H1 (cell line): ENCODE data around the gene ALDH4A1. TPM values are rescaled to one million over a fixed set of nuclear protein-coding genes. Genes with fewer than 3 reads are reported as not detected.

Source experiments
- CTCF ChIA-PET: fragments of 300-600 bp; sonication (Branson Sonifier 250); formaldehyde crosslinking; loops from one replicate; lab custom pipeline; 2021; ENCODE audit not compliant: partially characterized antibody; lab: Charles Lee
- POLR2A ChIA-PET: fragments of 300-600 bp; sonication (Branson Sonifier 250); formaldehyde crosslinking; loops from one replicate; lab custom pipeline; 2021; ENCODE audit warnings: inconsistent platforms; ENCODE audit not compliant: partially characterized antibody; lab: Charles Lee
- DNase-seq, 2 experiments: peaks; one replicate each; pipeline versions ENCODE4 v3.0.0 to v3.0.0-alpha.2; 2010 to 2022; ENCODE audit warnings: low spot score in 2 of 2, low read depth in 1 of 2, mixed read lengths in 1 of 2
- FAIRE-seq: peaks from 2 replicates; lab custom pipeline; 2011; peaks lifted over from hg19 to GRCh38; lab: Jason Lieb, UNC
- H2AFZ ChIP-seq: 2 replicates; pipeline ENCODE4 v1.8.1; 2012; ENCODE audit warnings: low read length, inconsistent platforms
- H2AK5ac ChIP-seq: 2 replicates; pipeline ENCODE4 v1.6.1; 2013; ENCODE audit warnings: low read depth, low read length
- H2BK120ac ChIP-seq: replicated peaks from 2 replicates; pipeline ENCODE3; 2013; ENCODE audit warnings: low read depth, low read length, inconsistent platforms
- H2BK12ac ChIP-seq: 2 replicates; pipeline ENCODE4 v1.6.1; 2013; ENCODE audit warnings: low read depth, low read length
- H2BK15ac ChIP-seq: 2 replicates; pipeline ENCODE4 v1.6.1; 2013; ENCODE audit warnings: low read length
- H2BK20ac ChIP-seq: 2 replicates; pipeline ENCODE4 v1.6.1; 2013; ENCODE audit warnings: low read length
- H2BK5ac ChIP-seq: 2 replicates; pipeline ENCODE4 v1.6.1; 2013; ENCODE audit warnings: low read depth, low read length
- H3K14ac ChIP-seq: 2 replicates; pipeline ENCODE4 v1.6.1; 2013; ENCODE audit warnings: inconsistent platforms; ENCODE audit not compliant: insufficient read length
- H3K18ac ChIP-seq: 2 replicates; pipeline ENCODE4 v1.6.1; 2013; ENCODE audit warnings: low read length; ENCODE audit errors: extremely low read depth
- H3K23ac ChIP-seq: 2 replicates; pipeline ENCODE4 v1.6.1; 2013; ENCODE audit warnings: inconsistent platforms; ENCODE audit not compliant: insufficient read length
- H3K23me2 ChIP-seq: 2 replicates; pipeline ENCODE4 v1.6.1; 2013; ENCODE audit warnings: low read depth, low read length
- H3K27ac ChIP-seq: 2 replicates; pipeline ENCODE4 v1.6.1; 2011; ENCODE audit warnings: low read depth, low read length, inconsistent platforms
- H3K27me3 ChIP-seq, 4 experiments: replicated peaks in 1 of 4; 1 replicate in 1 of 4; 2 replicates in 3 of 4; pipeline versions ENCODE4 v1.6.1 to v1.8.1; 2011 to 2013; ENCODE audit warnings: low read length in 3 of 4, mild to moderate bottlenecking in 3 of 4, inconsistent platforms in 2 of 4, mixed read lengths in 2 of 4, moderate library complexity in 1 of 4; ENCODE audit not compliant: control insufficient read depth in 3 of 4, insufficient read depth in 3 of 4; ENCODE audit errors: extremely low read depth in 1 of 4
- H3K36me3 ChIP-seq, 4 experiments: 2 replicates each; pipeline versions ENCODE4 v1.6.1 to v1.8.1; 2011 to 2013; ENCODE audit warnings: mild to moderate bottlenecking in 4 of 4, low read length in 3 of 4, moderate library complexity in 2 of 4, control low read depth in 1 of 4, inconsistent platforms in 1 of 4; ENCODE audit not compliant: insufficient read depth in 4 of 4, control insufficient read depth in 2 of 4
- H3K4ac ChIP-seq: replicated peaks from 2 replicates; pipeline ENCODE3; 2013; ENCODE audit warnings: low read length, low read depth, mixed read lengths, inconsistent platforms; ENCODE audit not compliant: insufficient read length
- H3K4me1 ChIP-seq, 4 experiments: replicated peaks in 1 of 4; 1 replicate in 1 of 4; 2 replicates in 3 of 4; pipeline versions ENCODE4 v1.6.1 to v1.8.1; 2011 to 2013; ENCODE audit warnings: low read length in 3 of 4, inconsistent platforms in 2 of 4, mixed read lengths in 1 of 4; ENCODE audit not compliant: insufficient read depth in 4 of 4, control insufficient read depth in 3 of 4
- H3K4me2 ChIP-seq, 2 experiments: 2 replicates each; pipeline versions ENCODE4 v1.6.1 to v1.8.1; 2011 to 2013; ENCODE audit warnings: low read depth in 2 of 2, low read length in 2 of 2, control low read depth in 1 of 2, inconsistent platforms in 1 of 2, mild to moderate bottlenecking in 1 of 2; ENCODE audit not compliant: insufficient read depth in 1 of 2
- H3K4me3 ChIP-seq, 4 experiments: fragments of 200-600, 300-600 bp in 1 of 4; sonication (generic), shearing (Covaris generic), sonication (Bioruptor Twin) in 1 of 4; 2 replicates each; pipeline versions ENCODE4 v1.5.1 to v1.8.1; 2011 to 2016; ENCODE audit warnings: low read length in 4 of 4, low read depth in 3 of 4, control low read depth in 2 of 4, inconsistent platforms in 2 of 4, mild to moderate bottlenecking in 2 of 4, mixed read lengths in 1 of 4, moderate library complexity in 1 of 4; ENCODE audit not compliant: insufficient read depth in 2 of 4; ENCODE audit errors: extremely low read depth in 1 of 4
- H3K56ac ChIP-seq: replicated peaks from 2 replicates; pipeline ENCODE3; 2013; ENCODE audit warnings: low read depth, mild to moderate bottlenecking, mixed read lengths, low read length, inconsistent platforms; ENCODE audit not compliant: insufficient read length
- H3K79me1 ChIP-seq: 2 replicates; pipeline ENCODE4 v1.6.1; 2013; ENCODE audit warnings: low read depth, low read length, control low read depth
- H3K79me2 ChIP-seq, 2 experiments: 2 replicates each; pipeline versions ENCODE4 v1.6.1 to v1.8.1; 2012 to 2013; ENCODE audit warnings: low read length in 2 of 2, mild to moderate bottlenecking in 2 of 2, inconsistent platforms in 1 of 2; ENCODE audit not compliant: insufficient read depth in 2 of 2, control insufficient read depth in 1 of 2
- H3K9ac ChIP-seq, 4 experiments: replicated peaks in 1 of 4; 1 replicate in 1 of 4; 2 replicates in 3 of 4; pipeline versions ENCODE4 v1.6.1 to v1.8.1; 2011 to 2013; ENCODE audit warnings: low read depth in 3 of 4, low read length in 3 of 4, control low read depth in 2 of 4, mild to moderate bottlenecking in 2 of 4, moderate library complexity in 2 of 4, inconsistent platforms in 1 of 4; ENCODE audit errors: extremely low read depth in 1 of 4
- H3K9me3 ChIP-seq, 2 experiments: 2 replicates each; pipeline versions ENCODE4 v1.6.1 to v1.8.1; 2012 to 2013; ENCODE audit warnings: mild to moderate bottlenecking in 2 of 2, moderate library complexity in 2 of 2, control low read depth in 1 of 2, inconsistent platforms in 1 of 2, low read depth in 1 of 2, low read length in 1 of 2, mixed read lengths in 1 of 2; ENCODE audit not compliant: insufficient read depth in 2 of 2
- H4K20me1 ChIP-seq, 2 experiments: replicated peaks in 1 of 2; 2 replicates each; pipeline versions ENCODE3 to v1.8.1; 2011 to 2013; ENCODE audit warnings: inconsistent platforms in 2 of 2, low read length in 2 of 2, mild to moderate bottlenecking in 1 of 2; ENCODE audit not compliant: insufficient read depth in 2 of 2, control insufficient read depth in 1 of 2
- H4K5ac ChIP-seq: 2 replicates; pipeline ENCODE4 v1.6.1; 2013; ENCODE audit warnings: low read length, low read depth, mixed read lengths, inconsistent platforms; ENCODE audit not compliant: insufficient read length
- H4K8ac ChIP-seq: 2 replicates; pipeline ENCODE4 v1.8.0; 2013; ENCODE audit warnings: mild to moderate bottlenecking, moderate library complexity, low read length, inconsistent platforms; ENCODE audit not compliant: insufficient read depth; ENCODE audit errors: extremely low read depth
- H4K91ac ChIP-seq: replicated peaks from 2 replicates; pipeline ENCODE3; 2013; ENCODE audit warnings: low read length, mixed read lengths, inconsistent platforms; ENCODE audit not compliant: insufficient read length
- RXRA ChIP-seq: IDR thresholded peaks from 2 replicates; pipeline ENCODE4 v1.6.1; 2011; ENCODE audit warnings: low read depth, mild to moderate bottlenecking, low read length, moderate library complexity; ENCODE audit not compliant: insufficient read depth
- SAP30 ChIP-seq: fragments of 300-600 bp; sonication (generic); IDR thresholded peaks from 2 replicates; pipeline ENCODE4 v1.7.1; 2012; ENCODE audit warnings: low read length, moderate library complexity, mild to moderate bottlenecking, inconsistent platforms; ENCODE audit not compliant: insufficient read depth, insufficient replicate concordance
- SIRT6 ChIP-seq: IDR thresholded peaks from one replicate; pipeline ENCODE4 v1.7.1; 2012; ENCODE audit warnings: low read length, inconsistent platforms
- SUZ12 ChIP-seq: fragments of 200-600 bp; sonication (generic); IDR thresholded peaks from 2 replicates; pipeline ENCODE4 v1.6.1; 2012; ENCODE audit warnings: mild to moderate bottlenecking, inconsistent platforms, low read length, moderate library complexity, mixed read lengths
- TAF7 ChIP-seq: optimal IDR thresholded peaks from 2 replicates; pipeline ENCODE3; 2011; ENCODE audit warnings: low read depth, mild to moderate bottlenecking, inconsistent platforms, low read length, moderate library complexity, borderline replicate concordance
- YY1 ChIP-seq: IDR thresholded peaks from 2 replicates; pipeline ENCODE4 v1.6.1; 2011; ENCODE audit warnings: low read depth, mild to moderate bottlenecking, low read length
- WGBS, 2 experiments: shearing (Covaris generic) in 1 of 2; methylation state at CpG; one replicate each; pipeline versions ENCODE4 v1.1.6 to v1.1.7; 2013 to 2015; ENCODE audit warnings: low lambda C conversion rate in 2 of 2, mixed read lengths in 2 of 2, inconsistent platforms in 1 of 2, low coverage in 1 of 2, missing lambda C conversion rate in 1 of 2; ENCODE audit not compliant: insufficient replicate concordance in 2 of 2, insufficient coverage in 1 of 2, insufficient read length in 1 of 2; ENCODE audit errors: extremely low coverage in 1 of 2, missing lambda C conversion rate in 1 of 2; 5-methylcytosine and 5-hydroxymethylcytosine counted together
- polyA plus RNA-seq, 7 experiments: library from polyadenylated mRNA; depleted of rRNA in 3 of 7; stranded (reverse) in 5 of 7; unstranded in 2 of 7; fragments of >200 nt in 5 of 7; fragments of 200-250 nt in 2 of 7; gene quantifications; 1 replicate in 5 of 7; 2 replicates in 1 of 7; 4 replicates in 1 of 7; pipeline versions ENCODE4 v1.2.1 to v1.2.3, GENCODE V29; 2011 to 2013; ENCODE audit warnings: missing spikeins in 2 of 7, mixed read lengths in 2 of 7
- total RNA-seq: library from RNA; stranded (reverse); fragmentation: NEBNext Ultra II Directional; extraction: Animal tissue kit (Norgen Biotek cat#: 25700); gene quantifications from 2 replicates; pipeline ENCODE4 v1.2.1, GENCODE V29; 2021

ALDH4A1 gene
- total and polyA plus RNA-seq, 2 of the 8 experiments (the other 6 are each of a cell fraction or from before 2014, with no cell fraction given), result 30.3 to 35.9 TPM

- H3K4me2 ChIP-seq, result no peak overlapping the region
- H2AFZ ChIP-seq, result no peak overlapping the region
- H2BK120ac ChIP-seq, result no peak overlapping the region
- no peak overlapping the region for H4K5ac ChIP-seq
- no peaks in the 10 kb centered on the region for H3K27me3 ChIP-seq
- H3K9me3 ChIP-seq, result no peaks in the 10 kb centered on the region
- no peak overlapping the region for H2BK15ac ChIP-seq
- no peaks in the 10 kb centered on the region for H3K79me2 ChIP-seq
- no peak overlapping the region for H2AK5ac ChIP-seq
- peak overlapping the region; percentile 6; the same call in 1 of the 2 replicates for H3K18ac ChIP-seq
- no peaks in the 10 kb centered on the region for H3K36me3 ChIP-seq
- H3K14ac ChIP-seq, result no peak overlapping the region
- CTCF ChIA-PET, result interaction anchor here (1.1 to 3.9 kb wide), 7 partner anchors 9 to 60 kb away, joined by 3 to 37 read pairs (median 5); no protein-coding TSS in a partner anchor
- peaks cover 7% of the 10 kb centered on the region; the same call in 1 of the 2 replicates for H3K23me2 ChIP-seq
- H3K4me3 ChIP-seq, result no peak overlapping the region
- H3K27ac ChIP-seq, result no peak overlapping the region
- H2BK20ac ChIP-seq, result no peak overlapping the region
- 0 out of 2 replicates have a peak, but pooled peaks cover 3% of the 10 kb centered on the region for H3K79me1 ChIP-seq
- H2BK5ac ChIP-seq, result peak overlapping the region; percentile 75; the same call in 1 of the 2 replicates
- H3K4me1 ChIP-seq, result peaks cover 0 to 15% (median 8%) of the 10 kb centered on the region in 4 experiments; a peak in 6 of 7 replicates
- 87% methylated on average over 8 of the region's 8 CpGs; no CpG with 5 or more reads in 1 of the 2 experiments for WGBS, 2 experiments
- FAIRE-seq (no peak), DNase-seq (no peak)
- H3K56ac ChIP-seq, result no peak overlapping the region
- no peaks in the 10 kb centered on the region for H4K20me1 ChIP-seq
- H3K23ac ChIP-seq, result no peak overlapping the region
- H3K4ac ChIP-seq, result peak overlapping the region; percentile 27
- POLR2A ChIA-PET, result interaction anchor here (0.7 to 2.0 kb wide), 4 partner anchors 19 to 339 kb away, joined by 3 to 7 read pairs (median 3); partner anchors contain the start of genes ALDH4A1 and IFFO2
- no peak overlapping the region; the same call in 1 of the 2 replicates for H4K8ac ChIP-seq
- peak overlapping the region; percentile 15 for H4K91ac ChIP-seq
- TF ChIP-seq SUZ12 (no peak), RXRA (no peak), YY1 (no peak), SAP30 (no peak), SIRT6 (no peak), TAF7 (no peak)
- H2BK12ac ChIP-seq, result peak overlapping the region; percentile 50; the same call in 1 of the 2 replicates
- no peak overlapping the region for H3K9ac ChIP-seq
Measured at GRCh38 chr1:18922319-18922726, 20.0 kb upstream of the ALDH4A1 start.
